Stimulated activated effector memory CD8-positive, alpha-beta T cell treated with anti-CD3 and anti-CD28 coated beads, Interleukin-12 subunit alpha, Interleukin-12 subunit beta, amount 100 ng/mL, for 72 hours (primary cell): Measurements from ENCODE around the gene KCNK4.
"Not testable (repeated sequence)": the region's sequence is repeated elsewhere in the genome, so short reads cannot be mapped to it uniquely, and the experiment has no call there.

ENCODE experiments used
- ATAC-seq: fragments of 150-1000 bp; cut with Tn5 transposase; 2 replicates; pipeline ENCODE4 v1.10.0; 2021
- DNase-seq, 2 donors: peaks; one replicate each; pipeline ENCODE4 v3.0.0; 2021 to 2022; ENCODE audit warnings: low spot score in 2 of 2
- H3K27ac Mint-ChIP-seq: one replicate; pipeline ENCODE4 v1.8.0; 2022; ENCODE audit warnings: mild to moderate bottlenecking, mixed read lengths
- H3K36me3 Mint-ChIP-seq: one replicate; pipeline ENCODE4 v1.8.0; 2022; ENCODE audit warnings: mild to moderate bottlenecking, mixed read lengths
- H3K4me1 Mint-ChIP-seq: one replicate; pipeline ENCODE4 v1.8.0; 2022; ENCODE audit warnings: mixed read lengths
- H3K4me3 Mint-ChIP-seq: one replicate; pipeline ENCODE4 v1.8.0; 2022; ENCODE audit warnings: mild to moderate bottlenecking, mixed read lengths
- H3K9me3 Mint-ChIP-seq: one replicate; pipeline ENCODE4 v1.8.0; 2022; ENCODE audit warnings: mixed read lengths

The KCNK4 gene

DNA sequence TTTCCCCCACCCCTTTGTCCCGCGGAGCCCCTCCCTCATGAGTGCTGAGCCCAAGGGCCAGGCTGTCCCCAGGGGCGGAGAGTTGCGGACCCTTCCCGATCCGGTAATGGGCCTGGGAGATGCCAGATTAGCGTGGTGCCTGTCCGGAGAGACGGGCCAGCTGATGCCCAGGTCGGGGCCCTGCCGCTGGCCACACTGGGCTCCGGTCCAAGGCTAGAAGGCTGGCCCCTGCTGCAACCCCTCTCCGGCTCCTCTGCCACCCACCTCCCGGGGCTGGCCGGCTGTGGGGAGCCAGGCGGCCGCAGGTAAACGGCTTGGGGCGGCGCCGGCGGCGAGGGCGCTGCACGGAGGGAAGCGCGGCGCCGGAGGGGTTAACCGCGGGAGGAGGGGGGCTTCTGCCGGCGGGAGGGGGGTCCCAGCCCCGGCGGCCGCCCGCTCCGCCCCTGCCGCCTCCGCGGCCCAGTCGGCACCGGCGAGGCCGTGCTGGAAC, at the start of gene KCNK4:
KCNK4 (plus strand) TSS at position 41 of the 490 bp plus-strand sequence. CDS start 1,717 bp downstream, outside the sequence.
- Mint-ChIP-seq H3K9me3 (no peaks in the 10 kb centered on the region), H3K4me3 (peak within 1 kb of the TSS; percentile 71), H3K36me3 (peaks cover 11% of the 10 kb centered on the region), H3K4me1 (peaks cover 19% of the 10 kb centered on the region), H3K27ac (no peak within 1 kb of the TSS)
- ATAC-seq: no peak
- no peak for DNase-seq

DNA sequence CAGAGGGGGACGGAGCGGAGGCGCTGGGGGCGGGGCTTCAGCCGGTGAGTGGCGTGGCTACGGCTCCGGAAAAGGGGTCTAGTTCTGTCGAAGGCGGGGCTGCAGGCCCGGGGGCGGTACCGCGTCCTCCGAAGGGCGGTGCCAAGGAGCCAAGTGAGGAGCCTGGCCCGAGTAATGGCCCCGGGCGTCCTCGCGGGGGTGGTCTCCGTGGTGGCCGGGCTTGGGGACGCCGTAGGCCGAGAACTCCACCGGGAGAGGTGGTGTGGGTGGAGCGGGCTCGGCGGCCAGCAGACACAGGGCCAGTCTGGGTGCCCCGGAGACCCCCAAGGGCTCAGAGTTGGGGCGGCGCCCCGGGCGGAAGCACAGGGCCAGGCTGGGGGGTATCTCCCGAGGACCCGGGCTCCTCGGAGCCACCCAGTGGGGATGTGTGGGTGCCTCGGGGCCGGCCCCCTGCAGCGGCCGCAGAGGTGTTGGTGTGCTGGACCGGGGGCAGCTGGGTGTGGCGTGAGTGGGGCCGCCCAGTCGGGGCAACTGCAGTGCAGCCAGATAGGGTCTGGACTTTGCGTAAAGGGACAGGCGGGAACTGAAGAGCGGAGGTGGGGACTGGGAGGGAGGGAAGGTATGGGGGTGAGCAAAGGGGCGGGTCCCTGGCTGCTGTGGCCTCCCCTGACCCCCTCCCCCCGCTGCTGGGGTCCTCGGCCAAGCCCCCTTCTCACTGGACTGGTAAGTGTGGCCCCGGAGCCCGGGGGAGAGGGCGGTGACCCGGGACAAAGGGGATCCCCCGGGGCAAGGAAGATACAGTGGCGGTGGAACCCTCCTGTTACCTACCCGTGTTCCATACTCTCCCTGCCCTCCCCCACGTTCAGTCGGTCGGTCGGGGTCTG, 49.4 kb upstream of the KCNK4 start:
- Mint-ChIP-seq H3K36me3 (peaks cover 87% of the 10 kb centered on the region), H3K4me1 (peaks cover 39% of the 10 kb centered on the region), H3K9me3 (no peaks in the 10 kb centered on the region), H3K4me3 (peak overlapping the region; percentile 95), H3K27ac (peak overlapping the region; percentile 95)
- ATAC-seq (peak; percentile 6), DNase-seq (peak in 1 of 2 donors; percentile 33)

DNA sequence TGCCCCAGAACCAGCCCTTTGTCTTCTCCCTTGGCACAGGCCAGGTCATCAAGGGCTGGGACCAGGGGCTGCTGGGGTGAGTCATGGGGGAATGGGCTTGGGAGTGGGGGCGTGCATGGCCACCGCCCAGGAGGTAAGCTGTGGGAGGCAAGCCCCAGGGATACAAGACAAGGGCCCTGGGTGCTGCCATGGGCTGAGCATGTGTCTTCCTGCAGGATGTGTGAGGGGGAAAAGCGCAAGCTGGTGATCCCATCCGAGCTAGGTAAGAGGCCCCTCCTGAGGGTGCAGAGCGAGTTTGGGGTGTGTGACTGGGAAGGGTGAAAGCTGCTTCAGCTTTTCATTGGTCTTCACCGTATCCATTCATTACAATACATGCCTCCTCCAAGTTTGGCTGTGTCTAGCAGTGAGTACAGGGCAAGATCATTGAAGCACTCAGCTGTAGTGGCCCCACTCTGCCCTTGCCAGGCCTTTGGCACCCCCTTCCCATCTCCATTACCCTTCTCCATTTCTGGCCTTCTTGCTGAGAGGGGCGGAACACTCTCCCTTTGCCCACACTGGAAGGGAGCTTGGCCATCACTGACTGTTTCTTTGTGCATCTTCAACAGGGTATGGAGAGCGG, 47.8 kb upstream of the KCNK4 start:
- peak overlapping the region; percentile 95 for H3K4me3 Mint-ChIP-seq
- peaks cover 77% of the 10 kb centered on the region for H3K36me3 Mint-ChIP-seq
- peak overlapping the region; percentile 95 for H3K27ac Mint-ChIP-seq
- no peaks in the 10 kb centered on the region for H3K9me3 Mint-ChIP-seq
- peaks cover 52% of the 10 kb centered on the region for H3K4me1 Mint-ChIP-seq
- no peak for ATAC-seq
- DNase-seq: no peak

- no peak for DNase-seq
- peaks cover 52% of the 10 kb centered on the region for H3K4me1 Mint-ChIP-seq
- peak overlapping the region; percentile 95 for H3K4me3 Mint-ChIP-seq
Measured at GRCh38 chr11:64244107-64244506, 47.0 kb upstream of the KCNK4 start.

DNA sequence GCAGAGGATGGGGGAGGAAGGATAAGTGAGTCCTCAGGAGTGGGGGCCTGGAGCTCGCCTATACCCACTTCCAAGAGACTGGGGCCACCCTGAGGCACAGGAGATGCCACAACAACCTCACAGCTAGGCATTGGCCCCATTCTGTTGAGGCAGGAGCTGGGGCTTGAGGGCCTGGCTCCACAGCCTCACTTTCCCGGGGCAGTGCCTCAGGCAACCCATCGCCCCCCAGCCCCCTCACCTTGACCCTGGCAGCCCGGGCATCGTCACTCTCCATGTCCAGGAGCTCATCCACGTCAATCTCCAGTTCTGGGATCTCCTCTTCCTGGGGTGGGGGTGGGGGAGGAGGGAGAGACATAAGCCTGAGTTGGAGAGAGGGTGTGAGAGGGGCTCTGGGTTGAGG, 46.1 kb upstream of the KCNK4 start:
- Mint-ChIP-seq H3K9me3 (no peaks in the 10 kb centered on the region), H3K4me3 (peak overlapping the region; percentile 95), H3K4me1 (peaks cover 46% of the 10 kb centered on the region), H3K27ac (peak overlapping the region; percentile 95), H3K36me3 (peaks cover 73% of the 10 kb centered on the region)
- no peak for ATAC-seq
- no peak for DNase-seq

More at GRCh38 chr11:64244107-64244506, 47.0 kb upstream of the KCNK4 start:
- Mint-ChIP-seq H3K27ac (no peak overlapping the region), H3K36me3 (peaks cover 79% of the 10 kb centered on the region), H3K9me3 (no peaks in the 10 kb centered on the region)
- ATAC-seq: no peak

DNA sequence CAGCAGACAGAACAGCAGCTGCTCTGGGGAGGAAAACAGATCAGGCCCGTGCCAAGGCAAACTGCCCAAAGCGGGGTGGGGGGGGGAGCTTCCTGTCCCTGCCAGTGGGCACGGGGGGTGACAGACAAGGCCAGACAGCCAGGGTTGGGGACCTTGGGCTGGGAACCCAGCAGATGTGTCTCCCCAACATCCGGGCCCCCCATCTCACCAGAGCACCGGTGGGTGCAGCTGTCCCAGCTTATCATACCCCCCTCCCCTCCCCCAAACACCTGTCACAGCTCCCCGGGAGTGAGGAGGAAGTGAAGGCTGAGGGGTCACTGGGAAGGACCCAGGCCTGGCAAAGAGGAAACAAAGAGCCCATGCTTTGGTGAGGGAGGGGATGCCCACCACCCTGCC, 45.7 kb upstream of the KCNK4 start:
- peak overlapping the region; percentile 95 for H3K4me3 Mint-ChIP-seq
- peaks cover 42% of the 10 kb centered on the region for H3K4me1 Mint-ChIP-seq
- no peak for ATAC-seq
- H3K9me3 Mint-ChIP-seq: no peaks in the 10 kb centered on the region
- peaks cover 70% of the 10 kb centered on the region for H3K36me3 Mint-ChIP-seq
- H3K27ac Mint-ChIP-seq: peak overlapping the region; percentile 95
- no peak for DNase-seq

DNA sequence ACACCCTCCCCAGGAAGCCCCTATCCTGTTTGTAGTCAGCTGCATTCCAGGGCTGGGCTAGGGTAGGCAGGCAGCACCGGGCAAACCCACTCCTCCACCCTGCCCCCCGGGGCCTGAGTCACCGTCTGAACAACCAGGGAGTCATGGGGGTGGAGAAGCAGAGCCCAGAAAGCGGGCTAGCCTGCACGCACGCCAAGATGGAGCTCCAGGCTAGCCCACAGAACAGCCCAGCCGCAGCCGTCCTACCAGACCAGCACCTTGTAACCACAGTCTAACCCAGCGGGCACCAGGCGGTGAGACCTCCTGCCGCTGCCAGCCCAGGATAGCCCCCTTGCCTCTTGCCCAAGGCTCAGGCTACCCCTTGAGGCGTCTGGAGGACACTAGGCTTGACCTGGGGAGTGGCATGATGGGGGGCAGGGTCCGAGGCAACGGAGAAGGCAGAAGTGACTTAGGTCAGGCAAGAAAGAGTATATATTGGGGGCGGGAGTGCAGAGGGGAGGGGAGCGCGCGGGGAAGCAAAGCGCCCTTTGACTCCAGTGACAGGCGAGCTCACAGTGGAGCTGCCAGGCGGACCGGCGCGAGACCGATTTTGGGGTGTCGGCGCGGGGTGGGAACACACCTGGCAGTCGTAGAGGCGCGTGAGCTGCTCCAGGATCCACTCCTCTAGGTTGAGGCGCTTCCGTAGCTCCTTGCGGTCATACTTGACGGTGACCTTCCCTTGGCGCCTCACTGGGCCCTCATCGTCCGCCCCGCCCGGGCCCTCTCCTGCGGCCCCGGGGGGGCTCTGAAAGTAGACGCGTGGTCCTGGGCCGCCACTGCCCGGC, 45.1 kb upstream of the KCNK4 start:
- Mint-ChIP-seq H3K4me1 (peaks cover 45% of the 10 kb centered on the region), H3K36me3 (peaks cover 63% of the 10 kb centered on the region)

DNA sequence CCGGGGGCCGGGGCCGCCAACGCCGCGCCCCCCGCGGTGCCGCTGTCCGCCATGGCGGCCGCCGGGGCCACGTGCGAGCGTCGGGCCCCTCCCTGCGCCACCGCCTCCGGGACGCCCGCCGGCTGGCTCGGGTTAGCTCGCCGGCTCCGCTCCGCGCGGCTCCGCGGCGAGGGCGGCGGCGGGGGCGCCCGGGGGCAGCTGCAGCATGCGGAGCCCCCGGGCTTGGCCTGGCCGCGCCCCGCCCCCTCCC, 44.6 kb upstream of the KCNK4 start:
- peaks cover 41% of the 10 kb centered on the region for H3K4me1 Mint-ChIP-seq
- peaks cover 58% of the 10 kb centered on the region for H3K36me3 Mint-ChIP-seq
- not testable (repeated sequence) for DNase-seq, H3K9me3 Mint-ChIP-seq
- H3K4me3 Mint-ChIP-seq: peak overlapping the region; percentile 95
- peak; percentile 24 for ATAC-seq
- H3K27ac Mint-ChIP-seq: peak overlapping the region; percentile 95

More for the DNA sequence above, 45.1 kb upstream of the KCNK4 start:
- DNase-seq (peak; percentile 42 to 81), ATAC-seq (peak; percentile 25)
- peak overlapping the region; percentile 95 for H3K27ac Mint-ChIP-seq
- peak overlapping the region; percentile 95 for H3K4me3 Mint-ChIP-seq
- no peaks in the 10 kb centered on the region for H3K9me3 Mint-ChIP-seq

- H3K9me3 Mint-ChIP-seq: no peaks in the 10 kb centered on the region
- peaks cover 53% of the 10 kb centered on the region for H3K36me3 Mint-ChIP-seq
- peak within 1 kb of the TSS; percentile 95 for H3K27ac Mint-ChIP-seq
- ATAC-seq (peak; percentile 70), DNase-seq (peak; percentile 66 to 88)
- peaks cover 43% of the 10 kb centered on the region for H3K4me1 Mint-ChIP-seq
- H3K4me3 Mint-ChIP-seq: peak within 1 kb of the TSS; percentile 95
Measured at GRCh38 chr11:64246871-64247728, 44.0 kb upstream of the KCNK4 start, which contains the start of gene PPP1R14B. PPP1R14B (minus strand) TSS chr11:64246943; CDS start chr11:64246673, 270 bp downstream.

- DNase-seq: no peak
- no peak for ATAC-seq
- peak overlapping the region; percentile 29 for H3K27ac Mint-ChIP-seq
- H3K4me3 Mint-ChIP-seq: peak overlapping the region; percentile 95
- peaks cover 39% of the 10 kb centered on the region for H3K4me1 Mint-ChIP-seq
- H3K36me3 Mint-ChIP-seq: peaks cover 44% of the 10 kb centered on the region
- no peaks in the 10 kb centered on the region for H3K9me3 Mint-ChIP-seq
Measured at GRCh38 chr11:64247729-64248531, 43.2 kb upstream of the KCNK4 start.

DNA sequence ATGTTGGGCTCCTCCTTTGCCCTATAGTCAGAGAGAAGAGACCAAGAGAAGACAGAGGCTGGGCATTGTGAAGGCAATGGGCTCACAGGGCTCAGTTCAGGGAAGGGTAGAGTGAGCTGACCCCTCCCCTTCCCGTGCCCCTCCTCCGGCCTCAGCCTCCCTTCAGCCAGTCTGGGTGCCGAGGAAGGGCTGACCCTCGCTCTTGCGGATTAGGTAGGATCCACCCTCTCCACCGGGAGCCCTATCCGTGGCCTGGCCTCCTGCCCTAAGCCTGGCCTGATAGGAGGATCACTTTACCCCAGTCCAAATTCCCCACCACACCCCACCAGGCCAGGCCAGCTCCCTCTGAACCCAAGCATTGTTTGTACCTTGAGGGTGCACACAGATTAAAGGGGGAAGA, 42.5 kb upstream of the KCNK4 start:
- peaks cover 38% of the 10 kb centered on the region for H3K36me3 Mint-ChIP-seq

GRCh38 chr11:64249038-64249437, 42.1 kb upstream of the KCNK4 start:
- no peak for DNase-seq
- no peaks in the 10 kb centered on the region for H3K9me3 Mint-ChIP-seq
- H3K4me1 Mint-ChIP-seq: peaks cover 34% of the 10 kb centered on the region
- H3K36me3 Mint-ChIP-seq: peaks cover 33% of the 10 kb centered on the region
- no peak for ATAC-seq
- peak overlapping the region; percentile 94 for H3K4me3 Mint-ChIP-seq
- no peak overlapping the region for H3K27ac Mint-ChIP-seq

More for the DNA sequence above, 42.5 kb upstream of the KCNK4 start:
- DNase-seq: no peak
- no peak for ATAC-seq
- peak overlapping the region; percentile 95 for H3K4me3 Mint-ChIP-seq
- peaks cover 34% of the 10 kb centered on the region for H3K4me1 Mint-ChIP-seq
- no peaks in the 10 kb centered on the region for H3K9me3 Mint-ChIP-seq
- no peak overlapping the region for H3K27ac Mint-ChIP-seq

- H3K9me3 Mint-ChIP-seq: no peaks in the 10 kb centered on the region
- H3K27ac Mint-ChIP-seq: no peak overlapping the region
- H3K36me3 Mint-ChIP-seq: peaks cover 26% of the 10 kb centered on the region
- DNase-seq (no peak), ATAC-seq (no peak)
- peaks cover 33% of the 10 kb centered on the region for H3K4me1 Mint-ChIP-seq
- H3K4me3 Mint-ChIP-seq: peak overlapping the region; percentile 94
Measured at GRCh38 chr11:64249563-64250414, 41.3 kb upstream of the KCNK4 start.
